Daoy (cell line): ENCODE results near the gene CHD1L. TPM values are rescaled to one million over a fixed set of nuclear protein-coding genes. Genes with fewer than 3 reads are reported as not detected.
"Not testable (repeated sequence)": the region's sequence is repeated elsewhere in the genome, so short reads cannot be mapped to it uniquely, and the experiment has no call there.

Experiments
- DNase-seq: peaks from one replicate; pipeline ENCODE4 v3.0.0-alpha.2; 2015; ENCODE audit warnings: low read depth
- total RNA-seq: library from RNA; depleted of rRNA; stranded (reverse); fragments of >200 nt; shearing (Covaris generic); gene quantifications from 2 replicates; pipeline ENCODE4 v1.2.3, GENCODE V29; 2014

The CHD1L gene
- total RNA-seq, 1 experiment from 2014 or later: 45.5 TPM

DNA sequence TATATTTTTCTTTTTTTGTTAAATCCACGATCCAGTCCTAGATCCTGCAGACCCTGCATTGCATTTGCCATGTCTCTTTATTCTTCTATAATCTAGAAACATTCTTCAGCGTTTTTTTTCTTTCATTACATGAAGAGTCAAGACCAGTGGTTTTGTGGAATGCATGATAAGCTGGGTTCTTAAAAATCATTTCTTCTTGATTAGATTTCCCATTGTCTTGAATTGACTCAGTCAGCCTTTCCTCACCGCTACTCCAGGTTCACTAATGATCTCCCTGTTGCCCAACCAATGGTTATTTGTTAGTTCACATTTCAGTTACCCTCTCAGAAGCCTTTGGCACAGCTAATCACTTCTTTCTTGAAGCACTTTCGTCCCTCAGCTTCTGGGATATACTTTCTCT is 25.2 kb downstream of the CHD1L start:
- no peak for DNase-seq

DNA sequence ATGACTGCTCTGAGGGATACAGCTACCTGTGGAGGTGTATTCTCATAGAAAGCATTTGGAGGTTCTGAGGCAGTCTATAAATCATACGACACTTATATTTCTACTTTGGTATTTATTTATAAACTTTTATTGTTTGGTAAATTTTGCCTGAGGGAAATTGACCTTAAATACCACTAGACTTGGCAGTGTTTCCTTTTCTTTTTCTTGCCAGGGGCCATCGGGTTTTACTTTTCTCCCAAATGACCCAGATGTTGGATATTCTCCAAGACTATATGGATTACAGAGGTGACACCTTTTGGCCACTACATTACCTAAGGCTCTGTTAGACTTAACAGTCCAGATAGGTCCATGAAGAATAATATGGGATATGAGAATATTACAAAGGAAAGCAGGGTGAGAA is 28.2 kb downstream of the CHD1L start:
- no peak for DNase-seq

DNA sequence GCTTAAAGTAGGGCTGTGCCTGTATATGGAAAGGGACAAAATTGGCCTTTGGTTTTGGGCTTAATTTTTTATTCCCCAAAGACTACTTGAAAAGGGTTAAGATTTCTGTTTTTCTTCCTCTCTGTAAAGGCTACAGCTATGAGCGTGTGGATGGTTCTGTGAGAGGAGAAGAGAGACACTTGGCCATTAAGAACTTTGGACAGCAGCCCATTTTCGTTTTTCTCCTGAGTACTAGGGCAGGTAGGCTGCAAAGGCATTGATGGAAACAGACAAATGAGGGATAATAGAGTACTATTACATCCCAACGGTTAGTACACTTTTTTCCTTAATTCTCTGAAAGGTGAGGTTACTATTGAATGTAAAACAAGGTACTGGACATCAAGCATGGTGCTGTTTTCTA is 29.6 kb downstream of the CHD1L start:
- DNase-seq: no peak

GRCh38 chr1:147273409-147274336 is 31.2 kb downstream of the CHD1L start:
- peak; percentile 37 for DNase-seq

GRCh38 chr1:147281950-147282349 is 39.5 kb downstream of the CHD1L start:
- no peak for DNase-seq

DNA sequence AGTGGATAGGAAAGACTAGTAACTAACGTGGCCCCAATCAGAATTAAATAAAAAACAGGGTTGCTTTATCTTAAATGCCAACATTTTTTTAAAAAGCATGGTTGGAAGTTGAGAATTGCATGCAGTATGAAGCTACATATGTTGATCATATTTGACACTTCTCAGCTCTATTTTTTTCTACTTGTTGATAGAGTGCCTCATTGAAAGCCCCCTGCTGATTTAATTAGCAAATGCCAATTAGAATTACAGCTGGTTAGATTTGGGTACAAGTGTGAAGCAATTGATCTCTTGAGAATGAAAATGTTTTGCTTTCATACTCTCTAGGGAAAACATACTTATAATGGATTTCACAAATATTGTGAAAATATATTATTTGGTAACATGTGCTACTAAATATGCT is 40.5 kb downstream of the CHD1L start:
- no peak for DNase-seq

GRCh38 chr1:147287133-147287865 is 44.8 kb downstream of the CHD1L start:
- no peak for DNase-seq

- no peak for DNase-seq
Observed at GRCh38 chr1:147292012-147292411, 49.5 kb downstream of the CHD1L start.

- DNase-seq: peak; percentile 37
Observed at GRCh38 chr1:147292631-147293251, 50.3 kb downstream of the CHD1L start.

DNA sequence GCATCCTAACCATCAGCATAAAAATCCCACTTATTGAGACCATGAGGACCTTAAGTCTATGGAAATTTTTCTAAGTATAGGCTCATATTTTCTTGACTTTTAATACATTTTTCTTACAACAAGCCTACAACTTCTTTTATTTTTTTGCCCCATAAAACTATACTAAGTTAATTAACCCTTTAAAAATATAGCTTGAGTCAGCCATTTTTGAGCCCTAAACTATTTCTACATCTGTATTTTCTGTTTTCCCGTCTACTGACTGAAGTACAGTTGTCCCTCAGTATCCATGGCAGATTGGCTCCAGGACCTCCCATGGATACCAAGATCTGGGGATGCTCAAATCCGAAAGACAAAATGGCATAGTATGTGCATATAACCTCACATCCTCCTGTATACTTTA is 55.0 kb downstream of the CHD1L start:
- no peak for DNase-seq

DNA sequence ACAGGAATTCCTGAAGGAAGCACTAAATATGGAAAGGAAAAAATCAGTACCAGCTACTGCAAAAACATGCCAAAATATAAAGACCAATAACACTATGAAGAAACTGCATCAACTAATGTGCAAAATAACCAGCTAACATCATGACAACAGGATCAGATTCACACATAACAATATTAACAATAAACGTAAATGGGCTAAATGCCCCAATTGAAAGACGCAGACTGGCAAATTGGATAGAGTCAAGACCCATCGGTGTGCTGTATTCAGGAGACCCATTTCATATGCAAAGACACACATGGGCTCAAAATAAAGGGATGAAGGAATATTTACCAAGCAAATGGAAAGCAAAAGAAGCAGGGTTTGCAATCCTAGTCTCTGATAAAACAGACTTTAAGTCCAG is 63.3 kb downstream of the CHD1L start:
- not testable (repeated sequence) for DNase-seq

DNA sequence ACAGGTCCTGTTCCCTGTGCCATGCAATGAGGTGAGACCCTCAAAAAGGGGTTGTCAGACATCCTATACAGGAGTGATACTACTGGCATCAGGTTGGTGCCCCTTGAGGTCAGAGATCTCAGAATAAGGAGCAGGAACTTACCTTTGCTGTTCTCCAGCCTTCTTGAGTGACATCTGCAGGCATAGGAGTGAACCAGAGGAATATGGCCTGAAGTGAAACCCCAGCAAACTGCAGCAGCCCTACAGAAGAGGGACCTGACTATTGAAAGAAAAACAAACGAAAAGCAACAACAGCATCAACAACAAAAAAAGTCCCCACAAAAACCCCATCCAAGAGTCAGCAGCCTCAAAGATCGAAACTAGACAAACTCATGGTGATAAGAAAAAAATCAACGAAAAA is 74.5 kb downstream of the CHD1L start:
- DNase-seq: no peak

- not testable (repeated sequence) for DNase-seq
Observed at GRCh38 chr1:147326933-147327687, 84.6 kb downstream of the CHD1L start.

- DNase-seq: no peak
Observed at GRCh38 chr1:147334292-147334691, 91.8 kb downstream of the CHD1L start.

- no peak for DNase-seq
Observed at GRCh38 chr1:147336291-147336690, 93.8 kb downstream of the CHD1L start.

GRCh38 chr1:147337040-147337630 is 94.7 kb downstream of the CHD1L start:
- no peak for DNase-seq

- no peak for DNase-seq
Observed at GRCh38 chr1:147338571-147338970, 96.1 kb downstream of the CHD1L start.

GRCh38 chr1:147341246-147341645 is 98.8 kb downstream of the CHD1L start:
- DNase-seq: no peak
